ENCODE results near the gene CDKN2B-AS1.

DNA sequence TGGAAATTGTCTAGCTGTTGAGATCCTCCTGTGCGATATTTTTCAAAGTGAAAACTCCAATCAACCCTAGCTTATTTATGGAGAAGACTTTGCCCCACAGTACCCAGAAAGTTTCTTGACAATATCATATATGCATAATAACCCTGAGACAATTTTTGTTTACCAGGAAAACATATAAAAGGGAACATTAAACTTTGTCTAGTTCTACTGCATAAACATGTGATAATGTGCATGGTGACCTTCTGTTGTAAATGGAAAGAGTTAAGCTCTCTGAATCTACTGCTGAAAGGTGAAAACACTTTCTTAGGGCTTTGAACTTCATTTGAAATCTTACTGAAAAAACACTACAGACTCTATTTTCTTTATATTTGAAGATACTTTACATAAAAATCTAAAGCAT is 46.8 kb downstream of the CDKN2B-AS1 start:
- TF ChIP-seq, protein P1, sequence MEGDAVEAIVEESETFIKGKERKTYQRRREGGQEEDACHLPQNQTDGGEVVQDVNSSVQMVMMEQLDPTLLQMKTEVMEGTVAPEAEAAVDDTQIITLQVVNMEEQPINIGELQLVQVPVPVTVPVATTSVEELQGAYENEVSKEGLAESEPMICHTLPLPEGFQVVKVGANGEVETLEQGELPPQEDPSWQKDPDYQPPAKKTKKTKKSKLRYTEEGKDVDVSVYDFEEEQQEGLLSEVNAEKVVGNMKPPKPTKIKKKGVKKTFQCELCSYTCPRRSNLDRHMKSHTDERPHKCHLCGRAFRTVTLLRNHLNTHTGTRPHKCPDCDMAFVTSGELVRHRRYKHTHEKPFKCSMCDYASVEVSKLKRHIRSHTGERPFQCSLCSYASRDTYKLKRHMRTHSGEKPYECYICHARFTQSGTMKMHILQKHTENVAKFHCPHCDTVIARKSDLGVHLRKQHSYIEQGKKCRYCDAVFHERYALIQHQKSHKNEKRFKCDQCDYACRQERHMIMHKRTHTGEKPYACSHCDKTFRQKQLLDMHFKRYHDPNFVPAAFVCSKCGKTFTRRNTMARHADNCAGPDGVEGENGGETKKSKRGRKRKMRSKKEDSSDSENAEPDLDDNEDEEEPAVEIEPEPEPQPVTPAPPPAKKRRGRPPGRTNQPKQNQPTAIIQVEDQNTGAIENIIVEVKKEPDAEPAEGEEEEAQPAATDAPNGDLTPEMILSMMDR (IDR thresholded peaks at IDR 0.05) = no peak
- TF ChIP-seq EZH2 (IDR thresholded peaks at IDR 0.05) (no peak), EZH2phosphoT487 (IDR thresholded peaks at IDR 0.05) (no peak)

All from neural progenitor cell (in vitro differentiated cells).